Measurements from ENCODE around the gene WHRN. TPM values are rescaled to one million over a fixed set of nuclear protein-coding genes. Genes with fewer than 3 reads are reported as not detected.

Gene WHRN
- total and polyA plus RNA-seq, 9 of the 15 experiments (the other 6 are each of a cell fraction or from before 2014, with no cell fraction given) = 0.31 to 14.1 (median 3.0) TPM

- H3K36me3 ChIP-seq (ENCODE audit: control insufficient read depth, insufficient read depth, low read length) = no peaks in the 10 kb centered on the region
- no peak overlapping the region for H3K27ac ChIP-seq (ENCODE audit: extremely low read depth, low read depth, low read length)
- ChIA-PET POLR2A (interaction anchor here (1.0 to 2.0 kb wide), 2 partner anchors 10 to 11 kb away, joined by 3 to 6 read pairs; no protein-coding TSS in a partner anchor), CTCF (ENCODE audit: low intra/inter-chr PET ratio) (no interaction called here)
- H3K9me1 ChIP-seq (ENCODE audit: control insufficient read depth, insufficient read depth, low read length) = no peaks in the 10 kb centered on the region
- DNase-seq (ENCODE audit: extremely low read depth in 1 of 4, low spot score in 3 of 4) (peak in 1 of 4 experiments; percentile 8), ATAC-seq (no peak), FAIRE-seq (no peak)
- BruUV-seq (replicated peaks) = no TSS peak
- no peaks in the 10 kb centered on the region for H3K79me2 ChIP-seq (ENCODE audit: control insufficient read depth, insufficient read depth, low read length)
- no peaks in the 10 kb centered on the region; a peak in 1 of 5 replicates for H3K4me1 ChIP-seq (replicated peaks in 1 of 2; ENCODE audit: control insufficient read depth in 2 of 2, insufficient read depth in 2 of 2, low read length in 2 of 2)
- TF ChIP-seq SRF (CRISPR knock-in tag; IDR thresholded peaks at IDR 0.05) (no peak), ZKSCAN1 (IDR thresholded peaks at IDR 0.05; ENCODE audit: low read depth, low read length) (peak; percentile 96)
- H3K9me3 ChIP-seq (replicated peaks; ENCODE audit: control insufficient read depth, insufficient read depth, low read depth, low read length) = no peaks in the 10 kb centered on the region
- peaks cover 7% of the 10 kb centered on the region; the same call in 1 of the 2 replicates for H4K20me1 ChIP-seq (replicated peaks; ENCODE audit: control insufficient read depth, insufficient read depth, low read length)
- peaks cover 0 to 5% of the 10 kb centered on the region in 2 experiments; a peak in 1 of 5 replicates for H3K27me3 ChIP-seq (ENCODE audit: control insufficient read depth in 2 of 2, insufficient read depth in 2 of 2, low read length in 2 of 2)
- no peak overlapping the region for H3K4me2 ChIP-seq (ENCODE audit: insufficient read depth, low read length)
- no peak overlapping the region for H3K4me3 ChIP-seq
- in situ Hi-C loops (cut with MboI) (no loop called here), intact Hi-C loops (cut with micrococcal nuclease) (no loop called here)
- H2AFZ ChIP-seq (ENCODE audit: low read depth, low read length) = no peak overlapping the region
- H3K9ac ChIP-seq (ENCODE audit: insufficient read depth in 1 of 2, low read depth in 2 of 2, low read length in 2 of 2) = 0 out of 4 replicates have a peak overlapping the region, but pooled peaks of 1 of the 2 experiments have one; percentile 17
- 37% methylated on average over 6 of the region's 6 CpGs for WGBS (ENCODE audit: insufficient coverage, low coverage, missing lambda C conversion rate)
Measured at GRCh38 chr9:114411452-114411851, 93.8 kb downstream of the WHRN start.

- POLR2A ChIA-PET = interaction anchor here (1.0 to 2.0 kb wide), 2 partner anchors 10 to 11 kb away, joined by 3 to 6 read pairs; no protein-coding TSS in a partner anchor
- peaks cover 5% of the 10 kb centered on the region; the same call in 1 of the 2 replicates for H4K20me1 ChIP-seq (replicated peaks; ENCODE audit: control insufficient read depth, insufficient read depth, low read length)
- FAIRE-seq (no peak), ATAC-seq (no peak; the same call in 2 of the 3 replicates), DNase-seq (ENCODE audit: extremely low read depth in 1 of 4, low spot score in 3 of 4) (no peak)
- no peak overlapping the region for H3K4me3 ChIP-seq
- in situ Hi-C loops (cut with MboI) = no loop called here
- no peaks in the 10 kb centered on the region for H3K9me1 ChIP-seq (ENCODE audit: control insufficient read depth, insufficient read depth, low read length)
- TF ChIP-seq CREB3 (tag; conservative IDR thresholded peaks at IDR 0.05; ENCODE audit: low read depth) = no peak
- TF ChIP-seq PKNOX1 (IDR thresholded peaks at IDR 0.05) = peak; percentile 59
- no TSS peak for BruUV-seq (replicated peaks)
- CTCF ChIA-PET (ENCODE audit: low intra/inter-chr PET ratio) = no interaction called here
- H2AFZ ChIP-seq (ENCODE audit: low read depth, low read length) = no peak overlapping the region
- no peaks in the 10 kb centered on the region for H3K79me2 ChIP-seq (ENCODE audit: control insufficient read depth, insufficient read depth, low read length)
- peaks cover 0 to 5% of the 10 kb centered on the region in 2 experiments; a peak in 1 of 5 replicates for H3K27me3 ChIP-seq (ENCODE audit: control insufficient read depth in 2 of 2, insufficient read depth in 2 of 2, low read length in 2 of 2)
- 53% methylated on average over 8 of the region's 8 CpGs for WGBS (ENCODE audit: insufficient coverage, low coverage, missing lambda C conversion rate)
- H3K9ac ChIP-seq (ENCODE audit: insufficient read depth in 1 of 2, low read depth in 2 of 2, low read length in 2 of 2) = no peak overlapping the region
- H3K4me2 ChIP-seq (ENCODE audit: insufficient read depth, low read length) = no peak overlapping the region
- H3K36me3 ChIP-seq (ENCODE audit: control insufficient read depth, insufficient read depth, low read length) = no peaks in the 10 kb centered on the region
- no peaks in the 10 kb centered on the region; a peak in 2 of 5 replicates for H3K4me1 ChIP-seq (replicated peaks in 1 of 2; ENCODE audit: control insufficient read depth in 2 of 2, insufficient read depth in 2 of 2, low read length in 2 of 2)
- no peak overlapping the region for H3K27ac ChIP-seq (ENCODE audit: extremely low read depth, low read depth, low read length)
- intact Hi-C loops (cut with micrococcal nuclease) = no loop called here
- no peaks in the 10 kb centered on the region for H3K9me3 ChIP-seq (replicated peaks; ENCODE audit: control insufficient read depth, insufficient read depth, low read depth, low read length)
Measured at GRCh38 chr9:114410910-114411309, 94.4 kb downstream of the WHRN start.

Measured in K562 (cell line).